Mesangial cell (primary cell): ENCODE data around the gene RNH1. TPM values are rescaled to one million over a fixed set of nuclear protein-coding genes. Genes with fewer than 3 reads are reported as not detected.

Experiments used
- total RNA-seq: library from RNA; depleted of rRNA; stranded (reverse); fragments of >200 nt; gene quantifications from 2 replicates; pipeline ENCODE4 v1.2.3, GENCODE V29; 2015

RNH1 gene
- total RNA-seq, result 265 and 319 TPM in 2 replicates

GRCh38 chr11:506995-507726 lies at the start of gene RNH1:
Gene RNH1, minus strand, starts transcription at chr11:507242. Its CDS starts 5,080 bp downstream, at chr11:502162.

DNA sequence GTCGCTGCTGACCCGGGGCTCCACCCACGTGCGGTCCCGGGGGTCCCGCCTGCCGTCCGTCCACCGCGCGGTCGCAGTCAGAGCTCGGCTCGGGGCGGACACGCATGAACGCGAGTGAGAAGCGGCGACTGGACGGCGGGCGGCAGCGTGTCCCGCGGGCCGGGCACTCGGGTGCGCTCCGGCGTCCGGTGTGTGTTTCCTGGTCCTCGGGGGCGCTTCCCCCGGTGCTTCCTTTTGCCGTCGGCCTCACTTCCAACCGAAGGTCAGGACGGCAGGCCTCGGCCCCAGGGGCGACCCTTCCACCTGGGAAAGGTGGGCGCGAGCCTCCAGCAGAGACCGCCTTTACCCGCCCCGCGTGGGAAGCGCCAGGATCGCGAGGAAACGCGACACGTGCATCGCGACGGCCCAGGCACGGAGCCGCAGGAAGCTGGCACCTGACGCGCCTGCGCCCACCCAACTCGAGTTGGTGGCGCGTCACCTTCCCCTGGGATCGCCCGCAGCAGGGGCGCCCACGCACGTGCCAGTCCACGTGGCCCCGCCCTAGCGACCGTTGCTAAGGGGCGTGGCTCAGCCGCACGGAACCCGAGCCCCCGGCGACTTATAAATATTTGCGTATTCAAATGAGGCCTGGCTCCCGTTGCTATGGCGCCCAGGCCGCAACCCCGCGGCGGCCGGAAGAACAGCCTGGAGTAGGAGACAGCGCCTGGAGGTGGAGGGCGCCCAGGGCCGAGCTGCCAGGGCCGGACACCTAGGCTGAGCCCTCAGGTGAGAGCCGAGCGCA lies 30.0 kb upstream of the RNH1 start, which contains the start of gene LRRC56:
Gene LRRC56, plus strand, starts transcription at position 687 of the 781 bp plus-strand sequence. CDS start 3,158 bp downstream, outside the sequence.

GRCh38 chr11:535519-536454 lies 28.7 kb upstream of the RNH1 start, which contains the start of gene HRAS:
Gene HRAS, minus strand, starts transcription at chr11:535576.

GRCh38 chr11:449889-450808 lies 56.9 kb downstream of the RNH1 start, which contains the start of gene PTDSS2:
Gene PTDSS2, plus strand, starts transcription at chr11:450279. Its CDS starts 177 bp downstream, at chr11:450456.

Other genes with a start within 250 kb of the RNH1 start
- not detected in 2 replicates for gene NLRP6, start 228.8 kb downstream of the RNH1 start, total RNA-seq
- 6.5 and 14.6 TPM in 2 replicates for gene PGGHG, start 218.1 kb downstream of the RNH1 start, total RNA-seq
- not detected in 2 replicates for gene IFITM5, start 207.7 kb downstream of the RNH1 start, total RNA-seq
- gene IFITM2, start 199.4 kb downstream of the RNH1 start, total RNA-seq, result 141 and 628 TPM in 2 replicates
- 12.9 and 305 TPM in 2 replicates for gene IFITM1, start 193.2 kb downstream of the RNH1 start, total RNA-seq
- gene IFITM3, start 186.4 kb downstream of the RNH1 start, total RNA-seq, result 159 and 737 TPM in 2 replicates
- 13.9 and 21.6 TPM in 2 replicates for gene B4GALNT4, start 137.7 kb downstream of the RNH1 start, total RNA-seq
- 3.3 and 8.2 TPM in 2 replicates for gene PKP3, start 113.0 kb downstream of the RNH1 start, total RNA-seq
- 48.6 and 96.8 TPM in 2 replicates for gene SIGIRR, start 92.2 kb downstream of the RNH1 start, total RNA-seq
- 3.1 and 15.8 TPM in 2 replicates for gene ANO9, start 65.2 kb downstream of the RNH1 start, total RNA-seq
- gene PTDSS2, start 57.0 kb downstream of the RNH1 start, total RNA-seq, result 46.6 and 69.7 TPM in 2 replicates
- 42.5 and 64.7 TPM in 2 replicates for gene HRAS, start 28.3 kb upstream of the RNH1 start, total RNA-seq
- 0.33 and 2.3 TPM in 2 replicates for gene LRRC56, start 30.3 kb upstream of the RNH1 start, total RNA-seq
- 0.65 and 7.2 TPM in 2 replicates for gene LMNTD2, start 53.5 kb upstream of the RNH1 start, total RNA-seq
- gene RASSF7, start 53.7 kb upstream of the RNH1 start, total RNA-seq, result 63.9 and 121 TPM in 2 replicates
- 25.1 and 25.4 TPM in 2 replicates for gene PHRF1, start 69.2 kb upstream of the RNH1 start, total RNA-seq
- 24.3 and 35.4 TPM in 2 replicates for gene IRF7, start 108.7 kb upstream of the RNH1 start, total RNA-seq
- under 0.01 and 3.9 TPM in 2 replicates for gene CDHR5, start 117.7 kb upstream of the RNH1 start, total RNA-seq
- 3.5 TPM in 1 of 2 replicates, not detected in the other for gene SCT, start 119.9 kb upstream of the RNH1 start, total RNA-seq
- gene DRD4, start 130.0 kb upstream of the RNH1 start, total RNA-seq, result not detected in 2 replicates
- gene DEAF1, start 188.0 kb upstream of the RNH1 start, total RNA-seq, result 52.5 and 78.3 TPM in 2 replicates
- gene TMEM80, start 188.6 kb upstream of the RNH1 start, total RNA-seq, result 12.2 and 45.6 TPM in 2 replicates
- gene EPS8L2, start 199.0 kb upstream of the RNH1 start, total RNA-seq, result 104 and 173 TPM in 2 replicates
- gene TALDO1, start 240.2 kb upstream of the RNH1 start, total RNA-seq, result 179 and 256 TPM in 2 replicates